HepG2 (cell line): ENCODE results near the gene SLC13A3. TPM values are rescaled to one million over a fixed set of nuclear protein-coding genes. Genes with fewer than 3 reads are reported as not detected.

ENCODE experiments used
- IRF1 ChIP-seq: sonication (generic); formaldehyde crosslinking; IDR thresholded peaks from 2 replicates; pipeline ENCODE4 v1.4.0; 2020; ENCODE audit warnings: low read depth, mild to moderate bottlenecking, missing genetic modification reagents
- JUNB ChIP-seq: sonication (generic); formaldehyde crosslinking; IDR thresholded peaks from 2 replicates; pipeline ENCODE4 v1.8.0; 2022; ENCODE audit warnings: missing genetic modification reagents, mild to moderate bottlenecking, borderline replicate concordance
- LCORL ChIP-seq, 2 experiments: fragments of 450-650 bp in 1 of 2; sonication (generic) in 1 of 2; formaldehyde crosslinking in 1 of 2; IDR thresholded peaks; 2 replicates each; pipeline versions ENCODE4 v1.5.0 to v1.6.1; 2017 to 2020; ENCODE audit warnings: antibody characterized with exemption in 1 of 2, missing genetic modification reagents in 1 of 2
- NFKB2 ChIP-seq: sonication (generic); formaldehyde crosslinking; IDR thresholded peaks from 2 replicates; pipeline ENCODE4 v1.4.0; 2020; ENCODE audit warnings: missing genetic modification reagents, borderline replicate concordance
- PAX8 ChIP-seq: sonication (generic); formaldehyde crosslinking; IDR thresholded peaks from 2 replicates; pipeline ENCODE4 v1.8.0; 2022; ENCODE audit warnings: mild to moderate bottlenecking, missing genetic modification reagents, borderline replicate concordance
- PCBP2 ChIP-seq: fragments of 200-400 bp; formaldehyde crosslinking; optimal IDR thresholded peaks from 2 replicates; pipeline ENCODE3; 2018; ENCODE audit warnings: low read length, low read depth; ENCODE audit not compliant: poor library complexity, severe bottlenecking
- POLR2G ChIP-seq: fragments of 200-400 bp; formaldehyde crosslinking; IDR thresholded peaks from 2 replicates; pipeline ENCODE4 v1.6.1; 2018; ENCODE audit warnings: mild to moderate bottlenecking, low read depth, low read length, moderate library complexity
- RBAK ChIP-seq: sonication (generic); formaldehyde crosslinking; IDR thresholded peaks from 2 replicates; pipeline ENCODE4 v1.5.1; 2020; ENCODE audit warnings: mild to moderate bottlenecking, missing genetic modification reagents
- SPEN ChIP-seq: sonication (generic); formaldehyde crosslinking; IDR thresholded peaks from 2 replicates; pipeline ENCODE4 v1.5.1; 2020; ENCODE audit warnings: low read depth, mild to moderate bottlenecking, missing genetic modification reagents
- SRSF9 ChIP-seq: fragments of 200-400 bp; formaldehyde crosslinking; IDR thresholded peaks from 2 replicates; pipeline ENCODE4 v1.6.1; 2018; ENCODE audit warnings: borderline replicate concordance, mild to moderate bottlenecking, low read depth, low read length; ENCODE audit not compliant: insufficient read depth, poor library complexity, severe bottlenecking
- TEAD3 ChIP-seq: optimal IDR thresholded peaks from 2 replicates; pipeline ENCODE3; 2016; ENCODE audit warnings: borderline replicate concordance
- TRAFD1 ChIP-seq: sonication (generic); formaldehyde crosslinking; IDR thresholded peaks from 2 replicates; pipeline ENCODE4 v1.5.1; 2020; ENCODE audit warnings: missing genetic modification reagents, mild to moderate bottlenecking, borderline replicate concordance
- ZHX2 ChIP-seq, 2 experiments: sonication (generic) in 1 of 2; formaldehyde crosslinking in 1 of 2; IDR thresholded peaks; 2 replicates each; pipeline versions ENCODE4 v1.6.1 to v1.9.0; 2014 to 2022; ENCODE audit warnings: antibody characterized with exemption in 1 of 2, borderline replicate concordance in 1 of 2, inconsistent platforms in 1 of 2, low read depth in 1 of 2, missing genetic modification reagents in 1 of 2
- ZNF343 ChIP-seq: sonication (generic); formaldehyde crosslinking; IDR thresholded peaks from 2 replicates; pipeline ENCODE4 v1.4.0; 2020; ENCODE audit warnings: mild to moderate bottlenecking, missing genetic modification reagents
- ZNF354B ChIP-seq: sonication (generic); formaldehyde crosslinking; IDR thresholded peaks from 2 replicates; pipeline ENCODE4 v1.8.0; 2022; ENCODE audit warnings: mild to moderate bottlenecking, missing genetic modification reagents
- ZNF432 ChIP-seq: sonication (generic); formaldehyde crosslinking; IDR thresholded peaks from 2 replicates; pipeline ENCODE4 v1.5.0; 2020; ENCODE audit warnings: missing genetic modification reagents, mild to moderate bottlenecking, borderline replicate concordance
- ZNF713 ChIP-seq: sonication (generic); formaldehyde crosslinking; IDR thresholded peaks from 2 replicates; pipeline ENCODE4 v1.4.0; 2020; ENCODE audit warnings: mild to moderate bottlenecking, missing genetic modification reagents
- ZNF737 ChIP-seq: sonication (generic); formaldehyde crosslinking; IDR thresholded peaks from 2 replicates; pipeline ENCODE4 v1.5.0; 2020; ENCODE audit warnings: missing genetic modification reagents, mild to moderate bottlenecking, borderline replicate concordance
- polyA plus RNA-seq, 8 experiments: library from polyadenylated mRNA; depleted of rRNA in 3 of 8; stranded (reverse) in 7 of 8; unstranded in 1 of 8; fragments of >200 nt; fragmentation: Illumina TruSeq in 4 of 8; extraction: Trizol in 4 of 8; gene quantifications; 2 replicates each; pipeline versions ENCODE4 v1.2.1 to v1.2.3, GENCODE V29; 2011 to 2016; ENCODE audit warnings: low read depth in 4 of 8, missing spikeins in 1 of 8, mixed read lengths in 1 of 8; ENCODE audit not compliant: insufficient read depth in 1 of 8
- total RNA-seq, 5 experiments: library from RNA; depleted of rRNA; stranded (reverse); fragments of >200 nt; fragmentation: Illumina TruSeq; extraction: Trizol; gene quantifications; 2 replicates each; pipeline ENCODE4 v1.2.3, GENCODE V29; 2016; ENCODE audit warnings: low read depth in 1 of 5

The SLC13A3 gene
- total and polyA plus RNA-seq, 2 of the 13 experiments (the other 11 are each of a cell fraction or from before 2014, with no cell fraction given), result 66.5 to 76.0 TPM

- TF ChIP-seq ZNF737 (CRISPR knock-in tag) (no peak), TRAFD1 (CRISPR knock-in tag) (no peak), NFKB2 (CRISPR knock-in tag) (no peak), ZNF343 (CRISPR knock-in tag) (no peak), ZNF432 (CRISPR knock-in tag) (no peak), TEAD3 (CRISPR knock-in tag) (no peak), JUNB (CRISPR knock-in tag) (no peak), ZHX2 (IDR thresholded peaks at IDR 0.05; ENCODE audit: low read depth) (no peak), ZHX2 (CRISPR knock-in tag; IDR thresholded peaks at IDR 0.05; ENCODE audit: borderline replicate concordance) (no peak), IRF1 (CRISPR knock-in tag) (no peak), POLR2G (peak; percentile 47), ZNF713 (CRISPR knock-in tag) (no peak), SPEN (CRISPR knock-in tag) (no peak), ZNF354B (no peak), SRSF9 (no peak), LCORL (IDR thresholded peaks at IDR 0.05) (no peak), LCORL (CRISPR knock-in tag; IDR thresholded peaks at IDR 0.05) (0 out of 2 replicates have a peak, but pooled peaks have one; percentile 20), PAX8 (CRISPR knock-in tag) (no peak), PCBP2 (no peak), RBAK (CRISPR knock-in tag) (no peak)
Observed at GRCh38 chr20:46648903-46649649, 2.2 kb downstream of the SLC13A3 start (continued).
